H1 (cell line): Measurements from ENCODE around the gene PCDH9. TPM values are rescaled to one million over a fixed set of nuclear protein-coding genes. Genes with fewer than 3 reads are reported as not detected.

Experiments used
- CTCF ChIA-PET: fragments of 300-600 bp; sonication (Branson Sonifier 250); formaldehyde crosslinking; loops from one replicate; lab custom pipeline; 2021; ENCODE audit not compliant: partially characterized antibody; lab: Charles Lee
- POLR2A ChIA-PET: fragments of 300-600 bp; sonication (Branson Sonifier 250); formaldehyde crosslinking; loops from one replicate; lab custom pipeline; 2021; ENCODE audit warnings: inconsistent platforms; ENCODE audit not compliant: partially characterized antibody; lab: Charles Lee
- DNase-seq, 2 experiments: peaks; one replicate each; pipeline versions ENCODE4 v3.0.0 to v3.0.0-alpha.2; 2010 to 2022; ENCODE audit warnings: low spot score in 2 of 2, low read depth in 1 of 2, mixed read lengths in 1 of 2
- FAIRE-seq: peaks from 2 replicates; lab custom pipeline; 2011; peaks lifted over from hg19 to GRCh38; lab: Jason Lieb, UNC
- H2AFZ ChIP-seq: 2 replicates; pipeline ENCODE4 v1.8.1; 2012; ENCODE audit warnings: low read length, inconsistent platforms
- H2AK5ac ChIP-seq: 2 replicates; pipeline ENCODE4 v1.6.1; 2013; ENCODE audit warnings: low read depth, low read length
- H2BK120ac ChIP-seq: replicated peaks from 2 replicates; pipeline ENCODE3; 2013; ENCODE audit warnings: low read depth, low read length, inconsistent platforms
- H2BK12ac ChIP-seq: 2 replicates; pipeline ENCODE4 v1.6.1; 2013; ENCODE audit warnings: low read depth, low read length
- H2BK15ac ChIP-seq: 2 replicates; pipeline ENCODE4 v1.6.1; 2013; ENCODE audit warnings: low read length
- H2BK20ac ChIP-seq: 2 replicates; pipeline ENCODE4 v1.6.1; 2013; ENCODE audit warnings: low read length
- H2BK5ac ChIP-seq: 2 replicates; pipeline ENCODE4 v1.6.1; 2013; ENCODE audit warnings: low read depth, low read length
- H3K14ac ChIP-seq: 2 replicates; pipeline ENCODE4 v1.6.1; 2013; ENCODE audit warnings: inconsistent platforms; ENCODE audit not compliant: insufficient read length
- H3K18ac ChIP-seq: 2 replicates; pipeline ENCODE4 v1.6.1; 2013; ENCODE audit warnings: low read length; ENCODE audit errors: extremely low read depth
- H3K23ac ChIP-seq: 2 replicates; pipeline ENCODE4 v1.6.1; 2013; ENCODE audit warnings: inconsistent platforms; ENCODE audit not compliant: insufficient read length
- H3K23me2 ChIP-seq: 2 replicates; pipeline ENCODE4 v1.6.1; 2013; ENCODE audit warnings: low read depth, low read length
- H3K27ac ChIP-seq: 2 replicates; pipeline ENCODE4 v1.6.1; 2011; ENCODE audit warnings: low read depth, low read length, inconsistent platforms
- H3K27me3 ChIP-seq, 4 experiments: replicated peaks in 1 of 4; 1 replicate in 1 of 4; 2 replicates in 3 of 4; pipeline versions ENCODE4 v1.6.1 to v1.8.1; 2011 to 2013; ENCODE audit warnings: low read length in 3 of 4, mild to moderate bottlenecking in 3 of 4, inconsistent platforms in 2 of 4, mixed read lengths in 2 of 4, moderate library complexity in 1 of 4; ENCODE audit not compliant: control insufficient read depth in 3 of 4, insufficient read depth in 3 of 4; ENCODE audit errors: extremely low read depth in 1 of 4
- H3K36me3 ChIP-seq, 4 experiments: 2 replicates each; pipeline versions ENCODE4 v1.6.1 to v1.8.1; 2011 to 2013; ENCODE audit warnings: mild to moderate bottlenecking in 4 of 4, low read length in 3 of 4, moderate library complexity in 2 of 4, control low read depth in 1 of 4, inconsistent platforms in 1 of 4; ENCODE audit not compliant: insufficient read depth in 4 of 4, control insufficient read depth in 2 of 4
- H3K4ac ChIP-seq: replicated peaks from 2 replicates; pipeline ENCODE3; 2013; ENCODE audit warnings: low read length, low read depth, mixed read lengths, inconsistent platforms; ENCODE audit not compliant: insufficient read length
- H3K4me1 ChIP-seq, 4 experiments: replicated peaks in 1 of 4; 1 replicate in 1 of 4; 2 replicates in 3 of 4; pipeline versions ENCODE4 v1.6.1 to v1.8.1; 2011 to 2013; ENCODE audit warnings: low read length in 3 of 4, inconsistent platforms in 2 of 4, mixed read lengths in 1 of 4; ENCODE audit not compliant: insufficient read depth in 4 of 4, control insufficient read depth in 3 of 4
- H3K4me2 ChIP-seq, 2 experiments: 2 replicates each; pipeline versions ENCODE4 v1.6.1 to v1.8.1; 2011 to 2013; ENCODE audit warnings: low read depth in 2 of 2, low read length in 2 of 2, control low read depth in 1 of 2, inconsistent platforms in 1 of 2, mild to moderate bottlenecking in 1 of 2; ENCODE audit not compliant: insufficient read depth in 1 of 2
- H3K4me3 ChIP-seq, 4 experiments: fragments of 200-600, 300-600 bp in 1 of 4; sonication (generic), shearing (Covaris generic), sonication (Bioruptor Twin) in 1 of 4; 2 replicates each; pipeline versions ENCODE4 v1.5.1 to v1.8.1; 2011 to 2016; ENCODE audit warnings: low read length in 4 of 4, low read depth in 3 of 4, control low read depth in 2 of 4, inconsistent platforms in 2 of 4, mild to moderate bottlenecking in 2 of 4, mixed read lengths in 1 of 4, moderate library complexity in 1 of 4; ENCODE audit not compliant: insufficient read depth in 2 of 4; ENCODE audit errors: extremely low read depth in 1 of 4
- H3K56ac ChIP-seq: replicated peaks from 2 replicates; pipeline ENCODE3; 2013; ENCODE audit warnings: low read depth, mild to moderate bottlenecking, mixed read lengths, low read length, inconsistent platforms; ENCODE audit not compliant: insufficient read length
- H3K79me1 ChIP-seq: 2 replicates; pipeline ENCODE4 v1.6.1; 2013; ENCODE audit warnings: low read depth, low read length, control low read depth
- H3K79me2 ChIP-seq, 2 experiments: 2 replicates each; pipeline versions ENCODE4 v1.6.1 to v1.8.1; 2012 to 2013; ENCODE audit warnings: low read length in 2 of 2, mild to moderate bottlenecking in 2 of 2, inconsistent platforms in 1 of 2; ENCODE audit not compliant: insufficient read depth in 2 of 2, control insufficient read depth in 1 of 2
- H3K9ac ChIP-seq, 4 experiments: replicated peaks in 1 of 4; 1 replicate in 1 of 4; 2 replicates in 3 of 4; pipeline versions ENCODE4 v1.6.1 to v1.8.1; 2011 to 2013; ENCODE audit warnings: low read depth in 3 of 4, low read length in 3 of 4, control low read depth in 2 of 4, mild to moderate bottlenecking in 2 of 4, moderate library complexity in 2 of 4, inconsistent platforms in 1 of 4; ENCODE audit errors: extremely low read depth in 1 of 4
- H3K9me3 ChIP-seq, 2 experiments: 2 replicates each; pipeline versions ENCODE4 v1.6.1 to v1.8.1; 2012 to 2013; ENCODE audit warnings: mild to moderate bottlenecking in 2 of 2, moderate library complexity in 2 of 2, control low read depth in 1 of 2, inconsistent platforms in 1 of 2, low read depth in 1 of 2, low read length in 1 of 2, mixed read lengths in 1 of 2; ENCODE audit not compliant: insufficient read depth in 2 of 2
- H4K20me1 ChIP-seq, 2 experiments: replicated peaks in 1 of 2; 2 replicates each; pipeline versions ENCODE3 to v1.8.1; 2011 to 2013; ENCODE audit warnings: inconsistent platforms in 2 of 2, low read length in 2 of 2, mild to moderate bottlenecking in 1 of 2; ENCODE audit not compliant: insufficient read depth in 2 of 2, control insufficient read depth in 1 of 2
- H4K5ac ChIP-seq: 2 replicates; pipeline ENCODE4 v1.6.1; 2013; ENCODE audit warnings: low read length, low read depth, mixed read lengths, inconsistent platforms; ENCODE audit not compliant: insufficient read length
- H4K8ac ChIP-seq: 2 replicates; pipeline ENCODE4 v1.8.0; 2013; ENCODE audit warnings: mild to moderate bottlenecking, moderate library complexity, low read length, inconsistent platforms; ENCODE audit not compliant: insufficient read depth; ENCODE audit errors: extremely low read depth
- H4K91ac ChIP-seq: replicated peaks from 2 replicates; pipeline ENCODE3; 2013; ENCODE audit warnings: low read length, mixed read lengths, inconsistent platforms; ENCODE audit not compliant: insufficient read length
- CBX5 ChIP-seq: fragments of 300-800, 300-1000 bp; sonication (generic); IDR thresholded peaks from 2 replicates; pipeline ENCODE4 v1.7.1; 2016; ENCODE audit warnings: antibody characterized with exemption, low read length, low read depth
- GABPA ChIP-seq: IDR thresholded peaks from 2 replicates; pipeline ENCODE4 v1.6.1; 2011; ENCODE audit warnings: mild to moderate bottlenecking, low read length, moderate library complexity, borderline replicate concordance; ENCODE audit not compliant: insufficient read depth
- HDAC2 ChIP-seq, 2 experiments: fragments of 300-600 bp in 1 of 2; sonication (generic) in 1 of 2; IDR thresholded peaks; 2 replicates each; pipeline ENCODE4 v1.6.1; 2011 to 2012; ENCODE audit warnings: low read depth in 2 of 2, low read length in 2 of 2, mild to moderate bottlenecking in 2 of 2, moderate library complexity in 2 of 2, borderline replicate concordance in 1 of 2, inconsistent platforms in 1 of 2
- POU5F1 ChIP-seq: IDR thresholded peaks from 2 replicates; pipeline ENCODE4 v1.6.1; 2011; ENCODE audit warnings: low read depth, mild to moderate bottlenecking, low read length, moderate library complexity
- RAD21 ChIP-seq, 2 experiments: IDR thresholded peaks in 1 of 2; conservative IDR thresholded peaks in 1 of 2; 2 replicates each; pipeline ENCODE4 v1.6.1; 2011; ENCODE audit warnings: low read depth in 2 of 2, low read length in 2 of 2, improper control_type of control experiment in 1 of 2, inconsistent platforms in 1 of 2, mild to moderate bottlenecking in 1 of 2, moderate library complexity in 1 of 2
- SP2 ChIP-seq: IDR thresholded peaks from 2 replicates; pipeline ENCODE4 v1.6.1; 2012; ENCODE audit warnings: mild to moderate bottlenecking, low read length, inconsistent platforms
- SUZ12 ChIP-seq: fragments of 200-600 bp; sonication (generic); IDR thresholded peaks from 2 replicates; pipeline ENCODE4 v1.6.1; 2012; ENCODE audit warnings: mild to moderate bottlenecking, inconsistent platforms, low read length, moderate library complexity, mixed read lengths
- TAF7 ChIP-seq: optimal IDR thresholded peaks from 2 replicates; pipeline ENCODE3; 2011; ENCODE audit warnings: low read depth, mild to moderate bottlenecking, inconsistent platforms, low read length, moderate library complexity, borderline replicate concordance
- TCF12 ChIP-seq: IDR thresholded peaks from 2 replicates; pipeline ENCODE4 v1.6.1; 2011; ENCODE audit warnings: low read depth, mild to moderate bottlenecking, low read length
- WGBS, 2 experiments: shearing (Covaris generic) in 1 of 2; methylation state at CpG; one replicate each; pipeline versions ENCODE4 v1.1.6 to v1.1.7; 2013 to 2015; ENCODE audit warnings: low lambda C conversion rate in 2 of 2, mixed read lengths in 2 of 2, inconsistent platforms in 1 of 2, low coverage in 1 of 2, missing lambda C conversion rate in 1 of 2; ENCODE audit not compliant: insufficient replicate concordance in 2 of 2, insufficient coverage in 1 of 2, insufficient read length in 1 of 2; ENCODE audit errors: extremely low coverage in 1 of 2, missing lambda C conversion rate in 1 of 2; 5-methylcytosine and 5-hydroxymethylcytosine counted together
- polyA plus RNA-seq, 7 experiments: library from polyadenylated mRNA; depleted of rRNA in 3 of 7; stranded (reverse) in 5 of 7; unstranded in 2 of 7; fragments of >200 nt in 5 of 7; fragments of 200-250 nt in 2 of 7; gene quantifications; 1 replicate in 5 of 7; 2 replicates in 1 of 7; 4 replicates in 1 of 7; pipeline versions ENCODE4 v1.2.1 to v1.2.3, GENCODE V29; 2011 to 2013; ENCODE audit warnings: missing spikeins in 2 of 7, mixed read lengths in 2 of 7
- total RNA-seq: library from RNA; stranded (reverse); fragmentation: NEBNext Ultra II Directional; extraction: Animal tissue kit (Norgen Biotek cat#: 25700); gene quantifications from 2 replicates; pipeline ENCODE4 v1.2.1, GENCODE V29; 2021

Gene PCDH9
- total and polyA plus RNA-seq, 2 of the 8 experiments (the other 6 are each of a cell fraction or from before 2014, with no cell fraction given), result 0.12 to 0.60 TPM

GRCh38 chr13:66341635-66342377 lies 888.3 kb downstream of the PCDH9 start:
- Histone ChIP-seq H3K4me3 (no peak overlapping the region), H2BK5ac (no peak overlapping the region), H3K23me2 (no peaks in the 10 kb centered on the region), H2AK5ac (no peak overlapping the region), H3K14ac (no peak overlapping the region), H4K91ac (no peak overlapping the region), H3K79me1 (no peaks in the 10 kb centered on the region), H4K5ac (no peak overlapping the region), H3K4me2 (no peak overlapping the region), H4K8ac (no peak overlapping the region), H3K27ac (no peak overlapping the region), H2BK120ac (no peak overlapping the region), H2BK12ac (no peak overlapping the region), H3K79me2 (no peaks in the 10 kb centered on the region), H3K36me3 (no peaks in the 10 kb centered on the region), H3K9ac (no peak overlapping the region), H2BK20ac (no peak overlapping the region), H3K9me3 (no peaks in the 10 kb centered on the region), H3K27me3 (no peaks in the 10 kb centered on the region), H2BK15ac (no peak overlapping the region), H3K4me1 (peaks cover 0 to 6% (median 0%) of the 10 kb centered on the region in 4 experiments; a peak in 3 of 7 replicates), H4K20me1 (no peaks in the 10 kb centered on the region), H3K56ac (no peak overlapping the region), H3K4ac (no peak overlapping the region), H3K23ac (no peak overlapping the region), H2AFZ (0 out of 2 replicates have a peak overlapping the region, but pooled peaks have one; percentile 59), H3K18ac (no peak overlapping the region)
- FAIRE-seq (no peak), DNase-seq (no peak)
- CTCF ChIA-PET, result interaction anchor here (0.5 kb wide), 1 partner anchor 66 kb away, joined by 3 read pairs; no protein-coding TSS in a partner anchor
- TF ChIP-seq SUZ12, result no peak
- TF ChIP-seq POU5F1, result no peak
- no peak for TF ChIP-seq TAF7
- TF ChIP-seq CBX5, result no peak
- TF ChIP-seq HDAC2 (IDR thresholded peaks at IDR 0.05; ENCODE audit: borderline replicate concordance in 1 of 2, low read depth in 2 of 2, low read length in 2 of 2), result no peak
- no peak for TF ChIP-seq SP2
- no peak for TF ChIP-seq TCF12
- TF ChIP-seq GABPA, result no peak
- no peak for TF ChIP-seq RAD21 (IDR thresholded peaks at IDR 0.05 in 1 of 2, conservative IDR thresholded peaks at IDR 0.05 in 1 of 2; ENCODE audit: low read depth in 2 of 2, low read length in 2 of 2)
- POLR2A ChIA-PET, result no interaction called here
- WGBS, 2 experiments, result 89% methylated on average over 6 of the region's 6 CpGs; no CpG with 5 or more reads in 1 of the 2 experiments
